Peyer's patch (tissue), 4 donors: ENCODE data around the gene NPB.

ENCODE experiments used
- POLR2A ChIP-seq, 2 donors: fragments of 450-650 bp; IDR thresholded peaks; one replicate each; pipeline ENCODE4 v1.5.1; 2017; ENCODE audit warnings: antibody characterized with exemption in 2 of 2, mild to moderate bottlenecking in 2 of 2, moderate library complexity in 2 of 2
- TF ChIP-seq, protein P1 (sequence below), 6 experiments: fragments of 450-650 bp in 4 of 6; fragments of 200-600 bp in 2 of 6; sonication (generic) in 1 of 6; IDR thresholded peaks; one replicate each; pipeline ENCODE4 v1.5.1; 2017 to 2019; ENCODE audit warnings: antibody characterized with exemption in 6 of 6, mild to moderate bottlenecking in 3 of 6, moderate library complexity in 1 of 6

GRCh38 chr17:81870131-81870980 lies 31.7 kb upstream of the NPB start:
- TF ChIP-seq, protein P1, sequence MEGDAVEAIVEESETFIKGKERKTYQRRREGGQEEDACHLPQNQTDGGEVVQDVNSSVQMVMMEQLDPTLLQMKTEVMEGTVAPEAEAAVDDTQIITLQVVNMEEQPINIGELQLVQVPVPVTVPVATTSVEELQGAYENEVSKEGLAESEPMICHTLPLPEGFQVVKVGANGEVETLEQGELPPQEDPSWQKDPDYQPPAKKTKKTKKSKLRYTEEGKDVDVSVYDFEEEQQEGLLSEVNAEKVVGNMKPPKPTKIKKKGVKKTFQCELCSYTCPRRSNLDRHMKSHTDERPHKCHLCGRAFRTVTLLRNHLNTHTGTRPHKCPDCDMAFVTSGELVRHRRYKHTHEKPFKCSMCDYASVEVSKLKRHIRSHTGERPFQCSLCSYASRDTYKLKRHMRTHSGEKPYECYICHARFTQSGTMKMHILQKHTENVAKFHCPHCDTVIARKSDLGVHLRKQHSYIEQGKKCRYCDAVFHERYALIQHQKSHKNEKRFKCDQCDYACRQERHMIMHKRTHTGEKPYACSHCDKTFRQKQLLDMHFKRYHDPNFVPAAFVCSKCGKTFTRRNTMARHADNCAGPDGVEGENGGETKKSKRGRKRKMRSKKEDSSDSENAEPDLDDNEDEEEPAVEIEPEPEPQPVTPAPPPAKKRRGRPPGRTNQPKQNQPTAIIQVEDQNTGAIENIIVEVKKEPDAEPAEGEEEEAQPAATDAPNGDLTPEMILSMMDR (IDR thresholded peaks at IDR 0.05): no peak
- TF ChIP-seq POLR2A (IDR thresholded peaks at IDR 0.05): no peak
